HG02610 (cell line): ENCODE results near the gene RAB36.

Source experiments
- ATAC-seq: cut with Tn5 transposase; IDR thresholded peaks from one replicate; pipeline ENCODE4 v1.9.1; 2021; ENCODE audit warnings: mild to moderate bottlenecking, moderate library complexity; ENCODE audit not compliant: unreplicated experiment

Gene RAB36

DNA sequence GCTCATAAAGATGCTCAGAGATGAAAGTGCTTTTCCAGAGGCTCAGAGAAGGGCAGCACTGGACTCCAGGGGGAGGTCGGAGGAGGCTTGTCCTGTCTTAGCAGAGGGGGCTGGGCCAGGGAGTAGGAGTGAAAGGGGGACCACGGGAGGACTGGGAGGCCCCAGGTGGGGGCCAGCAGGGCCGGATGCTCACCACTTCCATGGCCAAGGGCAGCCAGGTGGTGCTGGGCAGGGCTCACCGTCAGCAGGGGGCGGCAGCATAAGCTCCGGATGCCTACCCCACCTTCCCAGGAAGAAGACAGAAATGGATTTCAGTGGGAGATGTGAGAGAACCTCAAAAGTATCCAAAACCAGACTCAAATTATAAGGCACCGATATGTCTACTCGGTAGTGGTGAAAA, 11.0 kb downstream of the RAB36 start:
- ATAC-seq = no peak

DNA sequence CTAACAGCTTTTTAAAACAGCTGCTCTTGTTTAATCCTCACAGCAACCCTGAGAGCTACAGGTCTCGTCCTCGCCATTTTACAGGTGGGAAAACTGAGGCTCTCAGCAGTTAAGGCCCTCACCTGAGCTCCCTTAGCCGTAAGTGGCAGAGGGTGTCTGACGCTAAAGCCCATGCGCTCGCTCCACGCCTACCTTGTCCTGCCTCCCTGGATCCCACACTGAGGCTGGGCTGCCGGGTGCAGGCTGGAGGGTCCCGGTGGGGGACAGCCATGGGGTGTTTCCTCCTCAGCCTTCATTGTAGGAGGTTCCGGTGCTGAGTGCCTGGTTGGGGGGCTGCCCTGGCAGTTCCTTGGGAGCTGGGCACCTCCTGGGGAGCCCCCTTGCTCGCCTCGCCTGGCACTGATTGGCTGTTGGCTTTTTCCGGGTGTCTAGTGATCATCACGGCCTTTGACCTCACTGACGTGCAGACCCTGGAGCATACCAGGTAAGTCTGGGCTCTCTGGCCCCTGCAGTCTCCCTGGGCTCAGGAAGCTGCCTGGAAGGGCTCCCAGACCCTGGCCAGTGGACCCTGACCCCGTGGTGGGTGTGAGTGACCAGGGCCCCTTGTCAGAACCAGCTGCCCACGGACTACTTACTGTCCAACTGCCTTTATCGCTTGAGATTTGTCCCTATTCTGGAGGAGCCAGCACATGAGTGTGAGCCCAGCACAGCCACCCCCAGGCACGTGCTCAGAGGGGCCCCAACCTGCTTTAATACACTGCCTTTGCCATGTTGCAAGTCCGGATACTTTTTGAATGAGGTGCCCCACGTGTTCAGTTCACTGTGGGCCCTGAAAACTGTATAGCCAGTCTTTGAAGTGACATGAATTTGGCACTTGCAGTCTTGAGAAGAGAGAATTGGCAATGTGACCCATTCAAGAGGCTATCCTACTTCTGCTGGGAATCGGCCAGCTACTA, 12.6 kb downstream of the RAB36 start:
- ATAC-seq = no peak

DNA sequence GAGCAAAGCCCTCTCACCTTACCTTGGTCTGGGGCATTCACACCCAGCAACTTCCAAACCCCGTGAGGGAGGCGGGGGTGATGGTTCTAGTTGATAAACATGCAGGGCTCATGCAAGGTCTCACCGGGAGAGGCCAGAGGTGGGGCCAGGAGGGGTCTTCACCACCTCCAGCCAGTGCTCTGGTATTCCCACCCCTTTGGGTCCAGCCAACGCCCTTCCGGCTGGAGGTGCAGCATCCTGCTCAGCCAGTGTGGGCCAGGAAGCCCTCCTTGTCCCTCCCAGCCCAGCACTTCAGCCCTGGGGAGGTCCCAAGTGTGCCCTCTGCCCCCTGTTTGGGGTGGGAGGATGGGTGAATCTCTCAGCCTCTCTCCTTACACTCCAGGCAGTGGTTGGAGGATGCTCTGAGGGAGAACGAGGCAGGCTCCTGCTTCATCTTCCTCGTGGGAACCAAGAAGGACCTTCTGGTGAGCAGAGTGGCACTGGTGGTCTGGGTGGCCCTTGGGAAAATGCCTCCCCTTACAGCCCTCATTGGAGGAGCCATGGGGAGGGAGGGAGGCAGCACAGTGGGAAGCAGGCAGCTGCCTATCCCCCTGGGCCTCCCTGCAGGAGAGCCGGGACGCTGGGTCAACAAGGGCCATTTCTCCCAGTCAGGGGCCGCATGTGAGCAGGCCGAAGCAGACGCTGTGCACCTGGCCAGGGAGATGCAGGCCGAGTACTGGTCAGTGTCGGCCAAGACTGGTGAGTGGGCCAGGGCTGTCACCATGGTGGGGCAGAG, 13.4 kb downstream of the RAB36 start:
- ATAC-seq = no peak

DNA sequence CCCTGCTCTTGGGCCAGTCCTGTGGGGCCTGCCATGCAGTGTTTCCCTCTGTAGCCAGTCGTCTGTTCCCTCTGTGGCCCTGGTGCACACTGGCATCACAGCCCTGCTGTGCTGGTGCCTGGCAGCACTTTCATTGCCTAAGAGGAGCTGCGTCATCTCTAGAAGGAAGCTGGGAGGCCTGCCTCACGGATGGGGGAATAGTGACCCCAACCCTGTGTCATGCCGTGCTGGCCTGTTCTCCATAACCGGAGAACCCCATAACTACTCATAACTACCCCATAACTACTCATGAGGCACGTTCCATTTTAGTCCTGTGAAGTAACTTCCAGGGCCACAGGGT, 14.0 kb downstream of the RAB36 start:
- ATAC-seq = no peak

DNA sequence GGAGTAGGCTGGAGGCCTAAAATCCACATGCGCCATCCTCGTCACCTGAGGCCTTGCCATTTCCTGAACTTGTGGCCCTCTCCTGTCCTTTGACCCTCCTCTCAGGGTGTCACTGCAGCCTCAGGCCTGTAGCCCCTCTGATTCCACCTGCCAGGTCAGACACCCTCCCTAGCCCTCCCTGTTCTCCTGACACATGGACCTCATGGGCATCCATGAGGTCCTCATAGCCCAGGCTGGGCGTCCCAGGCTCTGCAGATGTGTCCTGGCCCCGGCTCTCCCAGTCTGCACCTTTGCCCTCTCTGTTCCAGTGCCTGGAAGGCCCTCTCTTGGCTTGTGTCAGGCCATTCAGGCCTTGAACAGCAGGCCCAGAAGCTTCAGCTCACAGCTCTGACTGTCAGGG, 15.8 kb downstream of the RAB36 start:
- ATAC-seq = no peak

DNA sequence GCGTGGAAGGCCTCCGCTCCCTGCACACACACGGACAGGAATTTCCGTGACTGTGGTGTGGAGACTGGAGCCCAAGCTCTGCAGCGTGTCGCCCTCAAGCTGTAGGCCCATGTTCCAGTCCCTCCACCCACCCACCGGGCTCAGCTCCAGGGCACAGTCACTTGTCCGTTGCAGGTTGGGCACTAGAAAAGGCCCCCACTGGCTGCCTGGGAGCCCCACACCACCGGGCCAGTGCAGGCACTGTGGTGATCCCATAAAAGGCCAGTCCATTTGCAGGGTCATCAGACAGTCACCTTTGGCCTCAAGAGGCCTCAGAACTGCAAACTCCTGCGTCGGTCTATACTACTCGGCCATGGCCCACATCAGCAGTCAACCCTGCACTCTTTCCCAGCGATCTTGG, 16.3 kb downstream of the RAB36 start:
- ATAC-seq = no peak

DNA sequence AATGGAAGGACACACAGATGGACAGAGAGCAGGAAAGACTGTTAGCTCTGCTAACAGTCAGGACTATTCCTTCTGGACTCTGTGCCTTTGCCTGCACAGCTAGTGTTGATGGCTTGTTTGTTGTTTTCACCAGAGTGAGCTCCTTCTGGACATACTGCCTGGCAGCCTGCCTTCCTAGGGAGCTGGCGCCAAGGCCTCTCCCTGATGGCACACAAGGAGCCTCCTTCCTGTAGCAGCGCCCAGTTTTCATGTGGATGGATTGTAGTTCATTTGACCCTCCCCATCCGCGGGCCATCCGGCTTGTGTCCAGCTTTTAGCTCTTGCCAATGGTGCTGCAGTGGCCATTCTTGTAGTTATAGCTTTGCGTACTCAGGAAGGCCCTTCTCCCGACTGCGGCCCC, 18.4 kb downstream of the RAB36 start:
- no peak for ATAC-seq

DNA sequence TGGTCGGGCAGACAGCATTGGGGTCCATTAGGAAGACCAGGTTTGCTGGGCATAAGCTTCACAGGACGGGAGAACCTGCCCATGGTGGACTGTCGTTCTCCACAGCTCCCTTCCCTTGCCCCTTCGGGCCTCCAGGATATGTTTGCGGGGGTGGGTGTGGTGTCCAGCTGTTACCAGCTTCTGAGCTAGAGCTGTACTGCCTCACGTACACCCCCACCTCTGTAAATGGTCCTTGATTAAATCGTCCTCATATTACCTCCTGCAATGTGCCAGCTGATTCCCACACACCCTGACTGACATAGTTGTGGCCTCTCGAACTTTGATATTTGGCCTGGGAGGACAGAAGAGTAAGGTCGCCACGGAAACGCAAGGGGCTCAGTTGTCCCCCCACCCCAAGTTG, 18.8 kb downstream of the RAB36 start:
- no peak for ATAC-seq

DNA sequence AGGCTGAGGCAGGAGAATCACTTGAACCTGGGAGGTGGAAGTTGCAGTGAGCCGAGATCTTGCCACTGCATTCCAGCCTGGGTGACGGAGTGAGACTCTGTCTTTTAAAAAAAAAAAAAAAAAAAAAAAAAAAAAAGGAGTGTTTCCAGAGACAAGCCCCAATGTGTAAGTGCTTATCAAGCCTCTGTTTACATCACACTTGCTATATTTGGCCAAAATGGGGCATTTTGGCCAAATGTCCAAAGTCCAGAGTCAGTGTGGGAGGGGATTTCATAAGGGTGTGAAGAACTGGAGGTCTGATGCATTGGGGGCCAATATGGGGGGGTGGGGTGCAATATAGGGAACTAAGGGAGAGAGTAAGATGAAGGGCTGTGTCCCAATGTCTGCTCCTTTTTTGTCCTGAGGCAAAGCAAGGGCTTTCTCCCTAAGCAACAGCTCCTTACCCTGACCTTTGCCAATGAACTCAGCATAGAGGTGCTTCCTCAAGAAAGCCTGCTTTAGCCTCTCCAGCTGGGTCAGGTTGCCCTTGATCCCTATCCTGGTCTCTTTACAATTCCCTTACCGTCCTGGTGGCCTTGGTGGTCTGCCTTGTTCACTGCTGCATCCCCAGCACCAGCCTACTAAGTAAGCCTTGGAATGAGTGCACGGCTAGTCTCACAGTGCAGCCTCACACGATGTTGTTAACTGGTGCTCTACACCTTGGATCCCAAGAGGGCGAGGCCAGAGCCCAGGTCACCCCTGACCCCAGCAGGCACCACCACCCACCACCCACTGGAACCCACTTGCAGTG, 21.0 kb downstream of the RAB36 start:
- ATAC-seq = no peak

DNA sequence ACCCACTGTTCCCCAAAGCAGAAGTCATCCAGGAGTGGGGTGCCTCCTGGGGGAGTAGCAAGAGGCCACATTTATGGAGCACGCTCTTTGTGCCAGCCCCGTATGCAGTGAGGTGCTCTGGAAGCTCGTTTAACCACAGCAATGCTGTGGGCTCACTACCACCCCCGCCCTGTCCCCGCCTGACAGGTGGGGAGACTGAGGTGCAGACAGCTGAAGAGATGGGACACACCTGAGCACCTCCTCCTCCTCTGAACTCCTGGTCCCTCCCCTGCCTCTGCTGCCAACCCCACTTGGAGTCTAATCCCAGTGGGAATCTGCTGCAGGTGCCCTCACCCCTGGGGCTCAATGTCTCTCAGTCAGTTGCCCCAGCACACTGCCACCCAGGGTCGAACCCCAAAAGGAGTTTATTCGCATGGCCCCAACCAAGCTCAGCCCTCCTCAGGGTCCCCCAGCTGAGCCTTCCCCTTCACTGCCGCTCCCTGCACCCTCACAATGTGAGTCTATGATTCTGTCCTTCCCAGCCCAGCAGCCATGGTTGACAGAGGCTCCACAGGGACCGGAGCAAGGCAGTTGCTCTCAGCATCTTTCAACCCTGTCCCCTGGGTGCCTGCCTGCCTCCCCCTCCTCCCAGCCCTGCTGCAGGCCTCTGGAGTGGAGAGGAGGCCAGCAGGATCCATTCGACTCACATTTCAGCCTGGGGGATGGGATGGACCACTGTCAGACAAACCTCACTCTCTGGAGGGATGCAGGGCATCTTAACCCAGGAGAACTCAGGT, 21.8 kb downstream of the RAB36 start:
- ATAC-seq = no peak

DNA sequence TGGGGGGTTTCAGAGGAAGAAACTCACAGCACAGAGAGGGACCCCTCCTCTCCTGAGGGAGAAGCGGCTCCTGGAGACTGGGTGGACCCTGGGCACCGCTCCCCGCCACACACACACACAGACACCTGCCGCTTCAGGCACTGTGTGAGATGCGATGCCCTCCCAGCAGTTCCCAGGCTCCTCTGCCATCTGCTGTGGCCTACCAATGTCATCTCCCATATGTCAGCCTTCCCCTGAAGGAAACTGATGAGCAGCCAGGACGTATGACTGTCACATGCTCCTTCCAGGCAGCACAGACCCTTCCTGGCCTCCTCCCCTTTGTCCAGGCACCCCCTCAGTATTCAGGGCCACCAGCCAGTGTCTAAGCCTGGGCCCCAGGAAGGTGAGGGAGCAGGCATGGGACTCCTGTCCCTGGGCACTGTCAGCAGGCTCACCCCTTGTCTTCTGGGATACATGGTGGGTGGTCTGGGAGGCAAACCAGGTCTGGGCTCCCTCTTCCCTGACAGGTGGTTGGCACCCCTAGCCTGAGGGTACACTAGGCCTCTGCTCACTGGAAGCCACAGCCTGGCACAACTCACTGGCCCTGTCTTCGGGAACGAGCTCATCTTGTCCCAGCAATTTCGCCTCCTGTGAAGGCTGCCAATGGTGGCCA, 23.2 kb downstream of the RAB36 start:
- no peak for ATAC-seq

DNA sequence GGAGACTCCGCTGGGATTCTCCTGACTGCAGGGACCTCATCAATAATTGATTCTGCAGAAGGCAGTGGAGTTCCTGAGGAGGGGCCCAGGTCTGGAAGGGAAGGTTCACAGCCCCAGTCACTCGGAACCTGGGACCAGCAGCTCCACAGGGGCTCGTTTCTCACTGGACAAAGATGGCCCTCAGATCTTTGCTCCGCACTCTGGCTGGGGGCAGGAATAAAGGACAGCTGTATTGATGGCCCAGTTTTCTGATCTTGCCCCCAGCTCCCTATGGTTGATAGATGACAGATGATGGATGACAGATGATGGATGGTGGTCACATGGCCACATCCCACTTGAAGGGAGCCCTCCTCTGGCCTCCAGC, 23.7 kb downstream of the RAB36 start:
- no peak for ATAC-seq

DNA sequence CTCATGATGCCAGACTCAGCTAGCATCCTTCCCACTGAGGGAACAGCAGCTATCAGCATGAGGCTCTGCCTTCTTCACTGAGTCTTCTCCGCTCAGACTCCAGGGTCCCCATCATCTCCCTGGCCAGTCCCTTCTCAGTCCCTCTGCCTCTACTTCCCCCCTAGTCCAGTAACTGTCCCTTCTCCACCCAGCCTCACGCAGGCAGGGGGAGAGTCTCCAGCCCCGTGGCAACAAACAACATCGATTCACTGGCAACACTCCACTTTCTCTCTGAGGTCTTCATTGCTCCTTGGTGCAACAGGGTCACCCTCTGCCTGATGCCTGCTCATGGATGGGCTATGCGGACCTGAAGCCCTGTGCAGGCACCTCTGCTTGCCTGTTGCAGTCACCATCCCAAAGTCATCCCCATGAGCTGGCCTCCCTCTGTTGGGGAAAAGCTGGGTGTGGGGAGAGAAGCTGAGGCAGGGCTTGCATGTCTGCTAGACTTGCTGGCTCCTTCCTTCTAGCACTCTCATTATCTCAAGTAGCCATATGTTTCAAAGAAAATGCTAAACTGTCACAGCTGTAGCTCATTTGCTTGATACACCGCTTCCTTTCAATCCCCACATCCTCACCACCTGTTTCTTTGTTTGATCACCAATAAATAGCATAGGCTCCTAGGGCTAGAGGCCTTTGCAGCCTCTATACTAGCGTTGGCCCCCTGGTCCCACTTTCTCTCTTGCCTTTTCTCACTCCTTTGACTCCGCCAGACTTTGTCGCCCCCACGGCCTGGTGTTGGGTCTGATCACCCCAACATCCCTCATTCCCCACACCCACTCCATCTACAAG, 30.8 kb downstream of the RAB36 start:
- ATAC-seq = no peak

DNA sequence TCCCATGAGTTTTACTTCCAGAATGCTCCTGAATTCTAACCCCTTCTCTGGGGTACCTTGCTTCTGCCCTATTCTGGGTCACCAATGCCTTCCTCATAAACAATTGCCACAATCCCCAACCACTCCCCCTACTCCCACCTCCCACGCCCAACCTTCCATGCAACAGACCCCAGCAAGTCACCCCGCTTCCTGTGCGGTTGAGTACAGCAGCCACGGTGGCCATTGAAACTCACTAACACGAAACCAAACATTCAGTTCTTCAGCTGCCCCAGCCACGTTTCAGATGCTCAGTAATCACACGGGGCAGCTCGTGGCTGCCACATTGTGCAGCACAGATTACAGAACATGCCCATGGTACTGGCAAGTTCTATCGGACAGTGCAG, 31.4 kb downstream of the RAB36 start:
- no peak for ATAC-seq

DNA sequence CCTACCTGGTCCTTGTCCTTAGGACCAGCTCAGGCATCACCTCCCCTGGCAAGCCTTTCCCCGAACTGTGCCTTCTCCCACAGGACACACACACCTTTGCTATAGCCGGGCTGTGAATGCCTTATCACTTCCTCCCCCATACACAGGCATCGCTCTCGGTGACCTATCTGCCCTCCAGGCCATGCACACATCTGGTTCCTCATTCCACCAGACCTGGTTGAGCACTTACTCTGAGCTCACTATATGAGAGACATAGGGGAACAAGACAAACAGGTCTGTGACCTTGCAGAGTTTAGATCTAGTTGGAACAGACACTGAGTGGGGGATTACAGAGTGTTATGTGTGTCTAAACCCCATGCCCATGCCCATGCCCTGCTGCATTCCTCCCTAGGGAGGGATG, 31.9 kb downstream of the RAB36 start:
- no peak for ATAC-seq

DNA sequence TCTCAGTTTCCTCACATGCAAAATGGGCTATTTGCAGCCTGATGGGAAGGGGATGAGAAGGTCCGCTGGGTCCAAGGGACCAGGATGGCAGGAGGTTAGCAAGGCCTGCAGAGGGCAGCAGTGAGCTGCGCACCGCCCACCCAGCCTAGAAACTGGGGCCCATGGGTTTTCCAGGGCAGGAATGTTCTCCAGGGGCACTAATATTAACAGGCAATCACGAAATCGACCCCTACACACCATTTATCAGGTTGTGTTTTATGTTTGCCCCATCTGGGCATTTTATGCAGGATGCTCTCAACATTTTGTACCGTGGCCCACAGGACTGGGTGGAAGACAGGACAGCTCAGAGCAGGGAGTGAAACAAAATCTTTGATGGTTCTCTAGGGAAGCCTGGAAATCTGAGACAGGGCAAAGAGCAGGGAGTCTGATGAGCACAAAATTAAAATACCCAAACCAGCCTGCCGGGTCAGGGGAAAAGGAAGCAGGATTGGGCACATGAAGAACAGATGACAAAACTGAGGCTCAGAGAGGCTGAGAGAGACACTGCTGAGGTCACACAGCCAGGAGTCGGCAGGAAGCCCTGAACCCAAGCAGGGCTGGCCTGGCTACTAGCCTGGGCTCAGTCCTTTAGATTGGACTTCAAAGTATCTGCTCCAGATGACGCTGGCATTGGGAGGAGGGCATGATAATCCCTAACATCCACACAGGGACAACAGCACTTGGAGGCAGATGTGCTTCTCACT, 33.4 kb downstream of the RAB36 start:
- ATAC-seq = no peak

DNA sequence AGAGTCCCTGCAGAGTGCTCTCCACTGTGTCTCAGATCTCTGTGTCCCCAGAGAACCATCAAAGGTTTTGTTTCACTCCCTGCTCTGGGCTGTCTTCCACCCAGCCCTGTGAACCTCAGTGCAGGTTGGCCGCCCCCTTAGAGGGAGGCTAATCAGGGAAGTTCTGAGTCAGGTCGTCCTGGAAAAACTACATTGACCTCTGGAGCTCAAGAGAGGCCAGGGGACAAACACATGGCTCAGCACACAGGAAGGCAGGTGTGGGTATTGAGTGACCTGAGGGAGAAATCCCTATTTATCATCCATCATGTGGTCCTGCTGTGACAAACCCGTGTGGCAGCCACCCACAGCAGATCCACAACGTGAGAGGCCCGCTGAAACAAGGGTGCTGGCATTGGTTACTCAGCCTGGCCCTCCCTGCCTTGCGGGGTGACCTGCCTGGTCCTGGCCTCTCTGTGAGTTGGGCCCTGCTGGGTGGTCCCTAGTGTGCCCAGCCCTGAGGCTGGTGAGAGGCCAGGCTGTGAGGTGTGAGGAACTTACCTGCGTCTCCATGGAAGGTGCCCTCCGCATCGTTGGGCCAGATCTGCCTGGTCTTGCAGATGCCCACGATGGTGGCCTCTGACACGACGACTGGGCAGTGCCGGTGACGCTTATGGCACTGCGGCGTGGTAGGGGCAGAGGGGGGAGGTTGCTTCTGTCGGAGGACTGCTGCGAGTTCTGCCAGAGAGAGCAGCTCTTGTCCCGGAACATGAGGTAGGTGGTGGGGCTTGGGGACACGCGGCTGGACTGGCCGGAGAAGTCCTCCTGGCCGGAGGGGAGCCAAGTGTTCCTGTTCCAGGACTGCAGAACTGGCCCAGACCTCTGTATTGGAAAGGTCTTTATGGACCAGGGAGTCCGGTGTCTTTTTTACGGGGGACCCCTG, 34.4 kb downstream of the RAB36 start:
- no peak for ATAC-seq
